K562 (cell line): Measurements from ENCODE around the gene TMEM191C. TPM values are rescaled to one million over a fixed set of nuclear protein-coding genes. Genes with fewer than 3 reads are reported as not detected.

Source experiments
- BRF1 ChIP-seq: IDR thresholded peaks from 3 replicates; pipeline ENCODE4 v1.6.1; 2011; ENCODE audit warnings: borderline replicate concordance, mild to moderate bottlenecking; ENCODE audit not compliant: insufficient read length; ENCODE audit errors: extremely low read depth
- CBX1 ChIP-seq: sonication (generic); IDR thresholded peaks from 2 replicates; pipeline ENCODE4 v1.6.1; 2016; ENCODE audit warnings: antibody characterized with exemption, low read depth, mild to moderate bottlenecking
- CREB1 ChIP-seq, 2 experiments: sonication (generic) in 1 of 2; formaldehyde crosslinking in 1 of 2; IDR thresholded peaks; 2 replicates each; pipeline versions ENCODE4 v1.6.1 to v1.8.0; 2012 to 2022; ENCODE audit warnings: inconsistent platforms in 1 of 2, mild to moderate bottlenecking in 1 of 2, missing genetic modification reagents in 1 of 2, moderate library complexity in 1 of 2
- ESRRA ChIP-seq: fragments of 450-650 bp; IDR thresholded peaks from 2 replicates; pipeline ENCODE4 v1.6.1; 2014; ENCODE audit warnings: low read depth, mild to moderate bottlenecking, moderate library complexity, borderline replicate concordance
- FOXA1 ChIP-seq: fragments of 450-650 bp; IDR thresholded peaks from 2 replicates; pipeline ENCODE4 v1.6.1; 2016; ENCODE audit warnings: mild to moderate bottlenecking, borderline replicate concordance
- GABPB2 ChIP-seq: fragments of 250-450 bp; sonication (Bioruptor Pico); conservative IDR thresholded peaks from 2 replicates; pipeline ENCODE4 v1.5.1; 2021; ENCODE audit warnings: mild to moderate bottlenecking
- MTA3 ChIP-seq: fragments of 450-650 bp; formaldehyde crosslinking; IDR thresholded peaks from 2 replicates; pipeline ENCODE4 v1.6.1; 2017; ENCODE audit warnings: mild to moderate bottlenecking, borderline replicate concordance
- PHTF2 ChIP-seq: fragments of 250-450 bp; sonication (Bioruptor Pico); IDR thresholded peaks from 2 replicates; pipeline ENCODE4 v1.5.0; 2021; ENCODE audit warnings: mild to moderate bottlenecking
- POLR2AphosphoS5 ChIP-seq: IDR thresholded peaks from 2 replicates; pipeline ENCODE4 v1.6.1; 2011; ENCODE audit warnings: mild to moderate bottlenecking, low read depth, low read length, moderate library complexity; ENCODE audit not compliant: control insufficient read depth, insufficient read depth
- POLR2G ChIP-seq: fragments of 200-400 bp; formaldehyde crosslinking; IDR thresholded peaks from 2 replicates; pipeline ENCODE4 v1.6.1; 2017; ENCODE audit warnings: low read depth, mild to moderate bottlenecking, antibody characterized with exemption, low read length, moderate library complexity
- SIN3A ChIP-seq, 2 experiments: fragments of 150-350 bp in 1 of 2; IDR thresholded peaks; 2 replicates each; pipeline ENCODE4 v1.6.1; 2011 to 2016; ENCODE audit warnings: borderline replicate concordance in 2 of 2, low read depth in 2 of 2, low read length in 2 of 2, mild to moderate bottlenecking in 2 of 2, moderate library complexity in 2 of 2; ENCODE audit not compliant: control insufficient read depth in 1 of 2
- SP1 ChIP-seq: sonication (generic); formaldehyde crosslinking; IDR thresholded peaks from 2 replicates; pipeline ENCODE4 v1.8.1; 2022; ENCODE audit warnings: mild to moderate bottlenecking, missing genetic modification reagents
- SRSF3 ChIP-seq: fragments of 200-400 bp; formaldehyde crosslinking; IDR thresholded peaks from 2 replicates; pipeline ENCODE4 v1.6.1; 2016; ENCODE audit warnings: mild to moderate bottlenecking, low read length, moderate library complexity; ENCODE audit not compliant: insufficient read depth
- STAG1 ChIP-seq: sonication (generic); formaldehyde crosslinking; IDR thresholded peaks from 2 replicates; pipeline ENCODE4 v1.5.0; 2020; ENCODE audit warnings: missing genetic modification reagents, borderline replicate concordance
- TAL1 ChIP-seq: fragments of 450-650 bp; IDR thresholded peaks from 2 replicates; pipeline ENCODE4 v1.6.1; 2016; ENCODE audit warnings: mild to moderate bottlenecking
- TEAD4 ChIP-seq, 2 experiments: sonication (generic) in 1 of 2; formaldehyde crosslinking in 1 of 2; IDR thresholded peaks; 2 replicates each; pipeline versions ENCODE4 v1.6.1 to v1.8.0; 2012 to 2022; ENCODE audit warnings: borderline replicate concordance in 1 of 2, inconsistent platforms in 1 of 2, low read length in 1 of 2, mild to moderate bottlenecking in 1 of 2, missing genetic modification reagents in 1 of 2
- WHSC1 ChIP-seq: IDR thresholded peaks from one replicate; pipeline ENCODE4 v1.6.1; 2012; ENCODE audit warnings: low read length, control low read depth, inconsistent platforms
- ZFP36 ChIP-seq: fragments of 150-350 bp; IDR thresholded peaks from 2 replicates; pipeline ENCODE4 v1.6.1; 2018; ENCODE audit warnings: low read length, low read depth; ENCODE audit not compliant: partially characterized antibody
- ZNF589 ChIP-seq: fragments of 200-800 bp; sonication (Bioruptor generic); IDR thresholded peaks from 2 replicates; pipeline ENCODE4 v1.6.1; 2016; ENCODE audit warnings: low read depth, missing genetic modification characterization, missing compliant biosample characterization
- polyA plus RNA-seq, 8 experiments: library from polyadenylated mRNA; depleted of rRNA in 4 of 8; stranded (reverse) in 5 of 8; unstranded in 3 of 8; fragments of >200 nt; fragmentation: Nextera tagmentation in 2 of 8; fragmentation: Illumina TruSeq in 1 of 8; extraction: Ambion mirVana in 2 of 8; extraction: Trizol in 1 of 8; gene quantifications; 2 replicates each; pipeline versions ENCODE4 v1.2.1 to v1.2.3, GENCODE V29; 2011 to 2014; ENCODE audit warnings: inconsistent platforms in 1 of 8, missing spikeins in 1 of 8
- total RNA-seq, 7 experiments: library from RNA; depleted of rRNA in 6 of 7; stranded (reverse); fragments of >200 nt in 6 of 7; fragmentation: Illumina TruSeq in 2 of 7; extraction: Trizol in 2 of 7; gene quantifications; 2 replicates each; pipeline versions ENCODE4 v1.2.1 to v1.2.3, GENCODE V29; 2011 to 2021; ENCODE audit warnings: low replicate concordance in 1 of 7
- TF ChIP-seq, protein P1 (sequence below): fragments of 250-450 bp; sonication (Bioruptor Pico); IDR thresholded peaks from 2 replicates; pipeline ENCODE4 v1.8.0; 2021; ENCODE audit warnings: moderate library complexity, mild to moderate bottlenecking, inconsistent platforms
- TF ChIP-seq, protein P2 (sequence below): sonication (generic); formaldehyde crosslinking; IDR thresholded peaks from 2 replicates; pipeline ENCODE4 v1.8.0; 2022; ENCODE audit warnings: mild to moderate bottlenecking, missing genetic modification reagents
- TF ChIP-seq, protein P3 (sequence below): sonication (generic); formaldehyde crosslinking; IDR thresholded peaks from 2 replicates; pipeline ENCODE4 v1.8.0; 2022; ENCODE audit warnings: mild to moderate bottlenecking, missing genetic modification reagents

The TMEM191C gene
- total and polyA plus RNA-seq, 9 of the 15 experiments (the other 6 are each of a cell fraction or from before 2014, with no cell fraction given): 0.15 to 7.1 (median 1.1) TPM

DNA sequence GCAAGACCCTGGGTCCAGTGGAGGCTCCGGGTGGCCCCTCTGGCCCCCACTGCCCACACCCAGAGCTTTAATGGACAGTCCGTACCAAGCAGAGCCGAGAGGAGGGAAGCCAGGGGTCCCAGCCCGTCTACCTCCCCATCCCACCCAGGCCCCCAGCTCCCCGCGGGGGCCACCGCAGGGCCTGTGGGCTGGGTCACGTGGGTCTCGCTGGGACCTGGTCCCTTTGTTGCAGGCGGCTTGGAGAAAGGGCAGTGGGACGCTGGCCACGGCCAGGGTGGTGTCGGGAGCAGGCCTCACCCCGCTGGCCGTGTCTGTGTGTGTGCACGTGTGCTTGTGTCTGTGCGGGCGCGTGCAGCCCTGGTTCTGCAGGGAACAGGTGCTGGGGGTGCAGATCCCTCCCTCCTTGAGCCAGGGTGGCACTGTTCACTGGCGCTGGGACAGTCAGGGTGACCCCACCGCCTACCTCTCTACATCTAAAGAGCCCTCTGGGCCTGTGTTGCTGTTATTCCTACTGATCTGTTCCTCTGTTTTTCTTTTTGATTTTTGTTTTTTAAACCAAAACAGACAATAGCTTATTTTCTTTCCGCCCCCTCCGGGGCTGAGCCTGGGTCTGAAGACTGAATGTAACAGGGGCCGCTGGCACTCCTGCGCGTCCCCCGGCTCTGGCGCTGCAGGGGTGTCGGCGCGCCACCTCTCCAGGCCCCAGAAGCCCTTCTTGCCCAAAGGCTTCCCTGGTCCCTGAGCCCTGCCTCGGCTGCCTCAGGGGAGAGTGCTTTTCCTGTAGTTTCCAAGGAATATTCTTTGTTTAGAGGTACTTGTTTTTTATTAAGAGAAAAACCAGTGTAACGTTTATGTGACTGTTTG is 20.1 kb upstream of the TMEM191C start (continued):
- TF ChIP-seq SRSF3 (no peak), CREB1 (IDR thresholded peaks at IDR 0.05) (0 out of 2 replicates have a peak, but pooled peaks have one; percentile 29), CREB1 (CRISPR knock-in tag; IDR thresholded peaks at IDR 0.05) (no peak), BRF1 (no peak), ZFP36 (no peak), SIN3A (IDR thresholded peaks at IDR 0.05; ENCODE audit: borderline replicate concordance in 2 of 2, control insufficient read depth in 1 of 2, low read depth in 2 of 2, low read length in 2 of 2) (no peak), STAG1 (CRISPR knock-in tag) (no peak), WHSC1 (peak; percentile 41), GABPB2 (CRISPR knock-in tag) (0 out of 2 replicates have a peak, but pooled peaks have one; percentile 50), CBX1 (peak; percentile 33; the same call in 1 of the 2 replicates), FOXA1 (no peak), MTA3 (peak; percentile 26), PHTF2 (CRISPR knock-in tag) (no peak), POLR2G (peak; percentile 82), TAL1 (no peak), SP1 (no peak), ZNF589 (CRISPR knock-in tag) (no peak), ESRRA (no peak), POLR2AphosphoS5 (0 out of 2 replicates have a peak, but pooled peaks have one; percentile 29), TEAD4 (IDR thresholded peaks at IDR 0.05; ENCODE audit: low read length) (no peak), TEAD4 (CRISPR knock-in tag; IDR thresholded peaks at IDR 0.05; ENCODE audit: borderline replicate concordance) (0 out of 2 replicates have a peak, but pooled peaks have one; percentile 35)
- TF ChIP-seq, protein P1, sequence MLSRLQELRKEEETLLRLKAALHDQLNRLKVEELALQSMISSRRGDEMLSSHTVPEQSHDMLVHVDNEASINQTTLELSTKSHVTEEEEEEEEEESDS (CRISPR knock-in tag): no peak
- TF ChIP-seq, protein P2, sequence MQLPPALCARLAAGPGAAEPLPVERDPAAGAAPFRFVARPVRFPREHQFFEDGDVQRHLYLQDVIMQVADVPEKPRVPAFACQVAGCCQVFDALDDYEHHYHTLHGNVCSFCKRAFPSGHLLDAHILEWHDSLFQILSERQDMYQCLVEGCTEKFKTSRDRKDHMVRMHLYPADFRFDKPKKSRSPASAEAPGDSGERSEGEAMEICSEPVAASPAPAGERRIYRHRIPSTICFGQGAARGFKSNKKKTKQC (CRISPR knock-in tag): no peak; the same call in 1 of the 2 replicates
- TF ChIP-seq, protein P3, sequence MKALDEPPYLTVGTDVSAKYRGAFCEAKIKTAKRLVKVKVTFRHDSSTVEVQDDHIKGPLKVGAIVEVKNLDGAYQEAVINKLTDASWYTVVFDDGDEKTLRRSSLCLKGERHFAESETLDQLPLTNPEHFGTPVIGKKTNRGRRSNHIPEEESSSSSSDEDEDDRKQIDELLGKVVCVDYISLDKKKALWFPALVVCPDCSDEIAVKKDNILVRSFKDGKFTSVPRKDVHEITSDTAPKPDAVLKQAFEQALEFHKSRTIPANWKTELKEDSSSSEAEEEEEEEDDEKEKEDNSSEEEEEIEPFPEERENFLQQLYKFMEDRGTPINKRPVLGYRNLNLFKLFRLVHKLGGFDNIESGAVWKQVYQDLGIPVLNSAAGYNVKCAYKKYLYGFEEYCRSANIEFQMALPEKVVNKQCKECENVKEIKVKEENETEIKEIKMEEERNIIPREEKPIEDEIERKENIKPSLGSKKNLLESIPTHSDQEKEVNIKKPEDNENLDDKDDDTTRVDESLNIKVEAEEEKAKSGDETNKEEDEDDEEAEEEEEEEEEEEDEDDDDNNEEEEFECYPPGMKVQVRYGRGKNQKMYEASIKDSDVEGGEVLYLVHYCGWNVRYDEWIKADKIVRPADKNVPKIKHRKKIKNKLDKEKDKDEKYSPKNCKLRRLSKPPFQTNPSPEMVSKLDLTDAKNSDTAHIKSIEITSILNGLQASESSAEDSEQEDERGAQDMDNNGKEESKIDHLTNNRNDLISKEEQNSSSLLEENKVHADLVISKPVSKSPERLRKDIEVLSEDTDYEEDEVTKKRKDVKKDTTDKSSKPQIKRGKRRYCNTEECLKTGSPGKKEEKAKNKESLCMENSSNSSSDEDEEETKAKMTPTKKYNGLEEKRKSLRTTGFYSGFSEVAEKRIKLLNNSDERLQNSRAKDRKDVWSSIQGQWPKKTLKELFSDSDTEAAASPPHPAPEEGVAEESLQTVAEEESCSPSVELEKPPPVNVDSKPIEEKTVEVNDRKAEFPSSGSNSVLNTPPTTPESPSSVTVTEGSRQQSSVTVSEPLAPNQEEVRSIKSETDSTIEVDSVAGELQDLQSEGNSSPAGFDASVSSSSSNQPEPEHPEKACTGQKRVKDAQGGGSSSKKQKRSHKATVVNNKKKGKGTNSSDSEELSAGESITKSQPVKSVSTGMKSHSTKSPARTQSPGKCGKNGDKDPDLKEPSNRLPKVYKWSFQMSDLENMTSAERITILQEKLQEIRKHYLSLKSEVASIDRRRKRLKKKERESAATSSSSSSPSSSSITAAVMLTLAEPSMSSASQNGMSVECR (CRISPR knock-in tag): peak; percentile 52; the same call in 1 of the 2 replicates
